SK-N-SH (cell line): Measurements from ENCODE around the gene DEPP1. TPM values are rescaled to one million over a fixed set of nuclear protein-coding genes. Genes with fewer than 3 reads are reported as not detected.

Experiments
- CTCF ChIA-PET: fragments of 300-600, 350-600 bp; formaldehyde crosslinking; extraction: SDS; loops from one replicate; lab custom pipeline; 2021; lab: Yijun Ruan, JAX
- POLR2A ChIA-PET: fragments of 350-600 bp; sonication (Branson Sonifier 250); formaldehyde crosslinking; extraction: SDS; loops from one replicate; lab custom pipeline; 2020; ENCODE audit warnings: antibody characterized with exemption, inconsistent platforms; lab: Yijun Ruan, JAX
- DNase-seq: peaks from one replicate; pipeline ENCODE4 v3.0.0; 2012
- H2AFZ ChIP-seq: fragments of 200-600 bp; sonication (generic); 2 replicates; pipeline ENCODE4 v1.8.1; 2016; ENCODE audit warnings: antibody characterized with exemption, mild to moderate bottlenecking, low read depth
- H3F3A ChIP-seq: fragments of 200-600 bp; sonication (generic); replicated peaks from 2 replicates; pipeline ENCODE3; 2016; ENCODE audit warnings: antibody characterized with exemption, mild to moderate bottlenecking; ENCODE audit not compliant: insufficient read depth
- H3K27ac ChIP-seq, 2 experiments: fragments of 200-500 bp in 1 of 2; fragments of 200-600 bp in 1 of 2; sonication (Bioruptor generic) in 1 of 2; sonication (generic), shearing (Covaris generic) in 1 of 2; 2 replicates each; pipeline versions ENCODE4 v1.5.1 to v1.6.1; 2014 to 2016; ENCODE audit warnings: low read depth in 2 of 2, inconsistent platforms in 1 of 2, low read length in 1 of 2, mild to moderate bottlenecking in 1 of 2, mixed read lengths in 1 of 2
- H3K27me3 ChIP-seq: fragments of 200-600 bp; sonication (generic), shearing (Covaris generic); 2 replicates; pipeline ENCODE4 v1.6.1; 2016; ENCODE audit warnings: mixed run types; ENCODE audit not compliant: insufficient read depth
- H3K36me3 ChIP-seq, 2 experiments: fragments of 200-500 bp in 1 of 2; fragments of 200-600 bp in 1 of 2; sonication (Bioruptor generic) in 1 of 2; sonication (generic) in 1 of 2; replicated peaks in 1 of 2; 2 replicates each; pipeline versions ENCODE3 to v1.5.1; 2014 to 2016; ENCODE audit warnings: low read length in 1 of 2, mild to moderate bottlenecking in 1 of 2; ENCODE audit not compliant: insufficient read depth in 2 of 2, control insufficient read depth in 1 of 2
- H3K4me1 ChIP-seq, 2 experiments: fragments of 200-500 bp in 1 of 2; fragments of 200-600 bp in 1 of 2; sonication (Bioruptor generic) in 1 of 2; sonication (generic), shearing (Covaris generic) in 1 of 2; 2 replicates each; pipeline versions ENCODE4 v1.5.1 to v1.6.1; 2014 to 2016; ENCODE audit warnings: low read depth in 1 of 2, low read length in 1 of 2, mixed run types in 1 of 2; ENCODE audit not compliant: insufficient read depth in 2 of 2, control insufficient read depth in 1 of 2
- H3K4me2 ChIP-seq: fragments of 200-600 bp; sonication (generic), shearing (Covaris generic); 2 replicates; pipeline ENCODE4 v1.6.1; 2017; ENCODE audit warnings: mixed run types
- H3K4me3 ChIP-seq, 2 experiments: fragments of 200-500 bp in 1 of 2; fragments of 200-600 bp in 1 of 2; sonication (Bioruptor generic) in 1 of 2; sonication (generic), shearing (Covaris generic) in 1 of 2; 2 replicates each; pipeline versions ENCODE4 v1.5.1 to v1.8.1; 2014 to 2016; ENCODE audit warnings: low read depth in 2 of 2, inconsistent platforms in 1 of 2, low read length in 1 of 2, mild to moderate bottlenecking in 1 of 2, mixed read lengths in 1 of 2, moderate library complexity in 1 of 2
- H3K79me2 ChIP-seq: fragments of 200-600 bp; sonication (generic); 2 replicates; pipeline ENCODE4 v1.8.1; 2017; ENCODE audit warnings: mild to moderate bottlenecking; ENCODE audit not compliant: insufficient read depth
- H3K9ac ChIP-seq: fragments of 200-600 bp; sonication (generic); 2 replicates; pipeline ENCODE4 v1.6.1; 2017; ENCODE audit warnings: mixed run types
- H3K9me2 ChIP-seq: fragments of 200-600 bp; sonication (generic); 2 replicates; pipeline ENCODE4 v1.6.1; 2017; ENCODE audit warnings: mixed run types
- H3K9me3 ChIP-seq: fragments of 200-600 bp; sonication (generic); 2 replicates; pipeline ENCODE4 v1.6.1; 2017; ENCODE audit warnings: mixed run types, mild to moderate bottlenecking, moderate library complexity
- H4K20me1 ChIP-seq: fragments of 200-600 bp; sonication (generic); 2 replicates; pipeline ENCODE4 v1.6.1; 2017; ENCODE audit warnings: mild to moderate bottlenecking, mixed run types; ENCODE audit not compliant: insufficient read depth
- GABPA ChIP-seq: IDR thresholded peaks from 2 replicates; pipeline ENCODE4 v1.4.0; 2012; ENCODE audit warnings: low read depth, mild to moderate bottlenecking
- POLR2AphosphoS5 ChIP-seq: IDR thresholded peaks from 2 replicates; pipeline ENCODE4 v1.6.1; 2012; ENCODE audit warnings: low read depth, low read length
- RXRA ChIP-seq: IDR thresholded peaks from 2 replicates; pipeline ENCODE4 v1.4.0; 2012; ENCODE audit warnings: low read depth, mild to moderate bottlenecking, borderline replicate concordance
- TAF1 ChIP-seq: IDR thresholded peaks from 2 replicates; pipeline ENCODE4 v1.6.1; 2012; ENCODE audit warnings: low read depth, mild to moderate bottlenecking, low read length, moderate library complexity, borderline replicate concordance
- TCF12 ChIP-seq: IDR thresholded peaks from 2 replicates; pipeline ENCODE4 v1.4.0; 2012
- YY1 ChIP-seq: IDR thresholded peaks from 2 replicates; pipeline ENCODE4 v1.4.0; 2012; ENCODE audit warnings: low read depth, mild to moderate bottlenecking
- WGBS: methylation state at CpG from one replicate; pipeline ENCODE4 v1.1.6; 2017; ENCODE audit warnings: low lambda C conversion rate; 5-methylcytosine and 5-hydroxymethylcytosine counted together
- polyA plus RNA-seq, 3 experiments: library from polyadenylated mRNA; depleted of rRNA; stranded (reverse); fragments of >200 nt; gene quantifications; 2 replicates each; pipeline ENCODE4 v1.2.3, GENCODE V29; 2012

DEPP1 gene
- polyA plus RNA-seq, 1 of the 3 experiments (the other 2 are of a cell fraction) = 5.3 TPM

DNA sequence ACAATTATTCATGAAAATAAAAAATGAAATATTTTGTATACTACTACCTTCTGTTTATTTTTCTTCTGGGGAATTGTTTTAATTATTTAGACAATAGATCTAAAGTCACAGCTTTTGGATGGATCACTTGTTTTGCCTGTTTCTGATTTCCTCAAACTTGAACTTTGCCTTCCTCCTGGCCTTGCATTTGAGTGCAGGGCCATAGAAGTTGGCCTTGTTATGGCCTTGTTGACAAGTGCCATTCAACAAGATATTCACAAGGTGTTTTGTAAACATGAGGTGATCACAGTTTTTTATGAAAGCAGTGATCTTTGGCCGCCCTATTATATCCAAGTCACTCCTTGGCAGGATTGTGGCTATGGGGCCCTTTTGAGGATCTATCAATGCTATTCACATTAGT, 26.7 kb upstream of the DEPP1 start:
- H3K9ac ChIP-seq = no peak overlapping the region
- TF ChIP-seq RXRA = no peak
- no peak for DNase-seq
- H3K4me3 ChIP-seq = no peak overlapping the region
- no peaks in the 10 kb centered on the region for H4K20me1 ChIP-seq
- peaks cover 35% of the 10 kb centered on the region for H3K79me2 ChIP-seq
- no peak overlapping the region for H3K4me2 ChIP-seq
- peaks cover 8 to 12% of the 10 kb centered on the region in 2 experiments; a peak in 3 of 4 replicates for H3K4me1 ChIP-seq
- peaks cover 6% of the 10 kb centered on the region for H3F3A ChIP-seq
- no peaks in the 10 kb centered on the region for H3K9me2 ChIP-seq
- H3K27ac ChIP-seq = no peak overlapping the region
- no peak overlapping the region for H2AFZ ChIP-seq
- 91% methylated on average over 1 of the region's 1 CpG for WGBS
- H3K9me3 ChIP-seq = no peaks in the 10 kb centered on the region
- ChIA-PET CTCF (interaction anchor here (0.9 to 2.0 kb wide), 2 partner anchors 73 to 245 kb away, joined by 4 to 8 read pairs; no protein-coding TSS in a partner anchor), POLR2A (no interaction called here)
- H3K27me3 ChIP-seq = no peaks in the 10 kb centered on the region
- H3K36me3 ChIP-seq = peaks cover 22 to 27% of the 10 kb centered on the region in 2 experiments

DNA sequence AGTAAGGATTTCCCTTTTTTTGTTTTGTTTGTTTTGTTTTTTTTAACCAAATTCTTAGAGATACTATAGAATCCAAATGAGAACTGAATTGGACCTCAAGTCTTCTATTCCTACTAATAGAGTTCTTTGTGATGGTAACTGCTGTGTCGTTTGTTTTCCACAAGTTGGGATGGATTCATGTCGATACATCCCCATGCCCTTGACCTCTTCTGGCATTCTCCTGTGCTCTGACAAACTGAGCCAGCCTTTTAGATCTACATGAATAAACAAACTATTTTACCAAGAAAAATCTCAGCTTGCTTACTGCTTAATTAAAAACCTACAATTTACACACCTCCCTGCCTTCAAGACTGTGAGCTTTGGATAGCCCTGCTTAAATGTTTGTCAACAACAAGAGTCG, 26.1 kb upstream of the DEPP1 start:
- H3K4me2 ChIP-seq = no peak overlapping the region
- ChIA-PET CTCF (interaction anchor here (0.9 to 2.0 kb wide), 2 partner anchors 72 to 246 kb away, joined by 4 to 8 read pairs; no protein-coding TSS in a partner anchor), POLR2A (no interaction called here)
- H3K9me3 ChIP-seq = no peaks in the 10 kb centered on the region
- no peaks in the 10 kb centered on the region for H3K27me3 ChIP-seq
- peaks cover 22 to 27% of the 10 kb centered on the region in 2 experiments for H3K36me3 ChIP-seq
- peaks cover 6% of the 10 kb centered on the region for H3F3A ChIP-seq
- no peak for TF ChIP-seq GABPA
- no peak for TF ChIP-seq YY1
- no peak for TF ChIP-seq POLR2AphosphoS5
- H4K20me1 ChIP-seq = no peaks in the 10 kb centered on the region
- WGBS = 84% methylated on average over 3 of the region's 3 CpGs
- no peak for DNase-seq
- H3K4me1 ChIP-seq = peaks cover 8 to 15% of the 10 kb centered on the region in 2 experiments; a peak in 3 of 4 replicates
- no peak overlapping the region for H3K9ac ChIP-seq
- H3K27ac ChIP-seq = no peak overlapping the region
- no peaks in the 10 kb centered on the region for H3K9me2 ChIP-seq
- H2AFZ ChIP-seq = no peak overlapping the region
- H3K4me3 ChIP-seq = no peak overlapping the region
- H3K79me2 ChIP-seq = peaks cover 37% of the 10 kb centered on the region

DNA sequence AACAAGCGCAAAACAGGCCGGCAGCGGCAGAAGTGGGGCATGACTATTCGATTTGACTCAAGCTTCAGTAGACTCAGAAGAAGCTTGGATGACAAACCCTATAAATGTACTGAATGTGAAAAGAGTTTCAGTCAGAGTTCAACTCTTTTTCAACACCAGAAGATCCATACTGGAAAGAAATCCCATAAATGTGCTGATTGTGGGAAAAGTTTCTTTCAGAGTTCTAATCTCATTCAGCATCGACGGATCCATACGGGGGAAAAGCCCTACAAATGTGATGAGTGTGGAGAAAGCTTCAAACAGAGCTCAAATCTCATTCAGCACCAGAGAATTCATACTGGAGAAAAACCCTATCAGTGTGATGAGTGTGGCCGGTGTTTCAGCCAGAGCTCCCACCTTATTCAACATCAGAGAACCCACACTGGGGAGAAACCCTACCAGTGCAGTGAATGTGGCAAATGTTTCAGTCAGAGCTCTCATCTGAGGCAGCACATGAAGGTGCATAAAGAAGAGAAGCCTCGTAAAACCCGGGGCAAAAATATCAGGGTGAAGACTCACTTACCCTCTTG, 24.9 kb upstream of the DEPP1 start:
- no peaks in the 10 kb centered on the region for H4K20me1 ChIP-seq
- H3K4me1 ChIP-seq = peaks cover 8 to 15% of the 10 kb centered on the region in 2 experiments; a peak in 3 of 4 replicates
- no peak for TF ChIP-seq TAF1
- no peak for TF ChIP-seq TCF12
- no peak for DNase-seq
- no peak overlapping the region for H3K27ac ChIP-seq
- no peaks in the 10 kb centered on the region for H3K27me3 ChIP-seq
- H3K36me3 ChIP-seq = peaks cover 22 to 27% of the 10 kb centered on the region in 2 experiments
- H3K9me3 ChIP-seq = no peaks in the 10 kb centered on the region
- H3K4me2 ChIP-seq = no peak overlapping the region
- 95% methylated on average over 10 of the region's 10 CpGs for WGBS
- peaks cover 6% of the 10 kb centered on the region for H3F3A ChIP-seq
- no peaks in the 10 kb centered on the region for H3K9me2 ChIP-seq
- POLR2A ChIA-PET = no interaction called here
- no peak overlapping the region for H3K4me3 ChIP-seq
- H2AFZ ChIP-seq = no peak overlapping the region
- CTCF ChIA-PET = interaction anchor here (0.9 to 2.0 kb wide), 2 partner anchors 71 to 231 kb away, joined by 3 to 8 read pairs; no protein-coding TSS in a partner anchor
- peaks cover 37% of the 10 kb centered on the region for H3K79me2 ChIP-seq
- H3K9ac ChIP-seq = no peak overlapping the region
